GM18499 (cell line): Measurements from ENCODE around the gene CCDC34.
"Not testable (repeated sequence)": the region's sequence is repeated elsewhere in the genome, so short reads cannot be mapped to it uniquely, and the experiment has no call there.

Experiments
- ATAC-seq: cut with Tn5 transposase; IDR thresholded peaks from one replicate; pipeline ENCODE4 v1.9.1; 2021; ENCODE audit warnings: moderate number of reproducible peaks; ENCODE audit not compliant: insufficient read depth, unreplicated experiment

The CCDC34 gene

DNA sequence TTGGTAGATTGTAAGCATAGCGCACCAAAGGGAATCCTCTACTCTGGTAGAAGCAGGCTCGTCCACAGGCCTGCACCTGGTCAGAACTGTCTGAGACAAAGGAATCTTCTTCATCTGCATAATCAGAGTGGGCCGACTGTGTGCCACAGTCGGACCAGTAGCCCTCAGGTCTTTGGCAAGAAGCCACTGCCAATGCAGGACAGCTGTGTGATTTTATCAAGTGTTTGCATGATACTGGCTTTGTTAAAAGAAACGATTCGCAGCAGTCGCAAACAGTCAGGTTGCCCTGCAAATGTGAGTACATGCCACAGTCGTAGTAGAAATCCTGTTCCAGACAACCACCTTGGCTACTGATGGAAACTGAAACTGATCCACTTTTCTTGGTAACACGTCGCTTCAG is 4.9 kb upstream of the CCDC34 start:
- ATAC-seq, result no peak

DNA sequence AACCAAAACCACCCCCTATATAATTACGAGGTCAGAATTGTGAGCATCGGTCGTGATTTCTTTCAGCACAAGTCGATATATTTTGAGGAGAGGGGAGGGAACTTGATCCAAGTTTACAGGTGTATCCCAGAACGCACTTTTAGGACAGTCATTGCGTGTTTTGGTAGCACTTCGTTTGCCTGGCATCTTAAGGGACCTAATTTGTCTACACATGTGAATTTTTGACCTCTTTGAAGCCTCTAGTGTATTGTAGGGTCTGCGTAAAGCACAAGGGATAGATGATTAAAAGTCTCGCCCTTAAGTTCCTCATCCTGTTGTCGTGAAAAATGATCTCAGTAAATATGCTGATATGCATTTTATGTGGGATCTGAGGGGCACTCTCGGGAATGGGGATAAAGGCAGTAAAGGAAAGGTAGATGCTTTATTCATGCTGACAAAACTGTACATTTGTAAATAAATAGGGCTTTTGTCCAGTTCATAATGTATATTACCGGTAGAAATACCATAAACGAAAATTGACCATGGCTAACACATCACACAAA is 632 bp upstream of the CCDC34 start:
- ATAC-seq, result no peak

DNA sequence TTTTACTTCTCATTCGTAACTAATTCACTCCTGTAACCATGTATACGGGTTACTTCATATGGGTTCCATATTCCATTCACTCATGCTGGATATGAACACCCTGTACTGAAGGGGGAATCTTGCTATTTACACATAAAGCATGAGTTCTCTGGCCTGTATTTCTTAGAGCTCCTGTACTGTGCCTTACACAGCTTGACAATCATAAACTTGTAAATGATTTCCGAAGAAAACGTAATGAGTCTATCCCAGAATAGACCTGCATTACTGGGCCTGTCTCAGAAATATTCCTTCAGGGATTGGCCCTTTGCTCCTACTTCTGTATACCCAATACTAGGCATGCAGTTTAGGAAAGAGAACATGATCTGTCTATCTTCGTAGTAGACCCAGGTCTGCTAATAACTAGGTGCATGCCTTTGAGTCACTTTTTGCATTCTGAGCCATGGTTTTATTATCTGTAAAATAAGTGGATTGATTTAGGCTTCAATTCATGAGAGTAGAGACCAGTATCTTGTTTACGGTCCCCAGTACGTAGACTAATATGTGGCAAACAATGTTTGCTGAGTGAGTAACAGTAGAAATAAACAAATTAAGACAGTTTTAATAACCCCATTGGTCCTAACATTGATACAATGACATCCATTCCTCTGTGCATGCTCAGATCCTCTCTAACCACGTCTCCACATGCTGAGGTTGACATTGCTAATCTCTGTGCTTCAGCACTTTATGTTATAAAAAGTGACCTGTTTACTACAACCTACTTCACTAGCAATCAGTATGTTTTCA is 1.2 kb downstream of the CCDC34 start:
- no peak for ATAC-seq

- ATAC-seq, result no peak
These were observed 4.7 kb downstream of the CCDC34 start for GRCh38 chr11:27358296-27358695.

- ATAC-seq, result no peak
These were observed 5.8 kb downstream of the CCDC34 start for GRCh38 chr11:27357250-27357649.

GRCh38 chr11:27356624-27357222 is 6.3 kb downstream of the CCDC34 start:
- ATAC-seq, result no peak

GRCh38 chr11:27355575-27356104 is 7.4 kb downstream of the CCDC34 start:
- no peak for ATAC-seq

GRCh38 chr11:27354359-27354965 is 8.6 kb downstream of the CCDC34 start:
- no peak for ATAC-seq

DNA sequence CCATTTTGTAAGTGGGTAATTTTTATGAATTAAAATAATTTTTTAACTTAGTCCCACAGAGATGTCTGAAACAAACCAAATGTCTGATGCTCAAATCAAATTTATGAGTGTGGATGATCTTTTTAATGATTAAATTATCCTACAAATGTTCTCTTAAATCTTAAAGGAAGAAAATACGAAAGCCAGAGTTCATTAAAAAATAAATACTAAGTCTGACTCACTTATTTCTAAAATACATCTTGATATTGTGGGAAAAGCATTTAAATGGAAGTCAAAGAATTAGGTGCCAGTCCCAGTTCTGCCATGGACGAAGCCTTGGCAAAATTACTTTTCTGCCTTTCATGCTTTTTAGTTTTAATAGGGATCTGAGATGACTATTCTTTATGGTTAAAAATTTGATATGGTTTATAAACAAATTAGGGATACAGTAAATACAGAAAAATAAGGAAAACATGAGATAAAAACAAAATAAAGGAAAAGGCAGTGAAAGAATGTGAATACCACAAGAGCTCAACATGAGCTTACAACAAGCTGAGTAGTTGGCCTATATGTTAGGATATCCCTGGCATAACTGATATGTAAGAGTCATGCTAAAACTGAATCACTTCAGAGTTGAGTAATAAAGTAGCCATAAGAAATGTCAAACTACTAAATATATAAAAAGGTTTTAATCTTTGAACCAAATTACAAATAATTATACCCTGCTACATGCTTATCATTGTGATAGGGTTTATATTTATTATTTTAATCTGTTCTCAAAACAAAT is 9.2 kb downstream of the CCDC34 start:
- ATAC-seq, result no peak

GRCh38 chr11:27352781-27353180 is 10.2 kb downstream of the CCDC34 start:
- no peak for ATAC-seq

DNA sequence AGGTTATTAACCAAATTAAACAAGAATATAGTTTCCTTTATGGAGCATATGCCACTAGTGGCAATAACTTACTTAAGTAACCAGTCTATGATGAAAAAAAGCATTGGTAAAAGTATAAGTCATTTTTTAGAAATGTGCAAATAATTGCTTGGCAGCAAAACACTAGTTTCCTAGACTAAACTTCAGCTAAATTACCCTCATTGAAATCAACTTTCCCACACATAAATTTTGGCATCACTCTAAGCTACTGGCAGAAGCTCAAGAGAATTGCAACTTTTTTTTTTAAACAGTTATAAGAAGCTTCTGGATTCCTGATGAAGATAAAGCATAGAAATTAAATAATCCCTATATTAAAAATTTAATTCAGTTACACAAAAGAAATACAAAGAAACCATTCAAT is 12.5 kb downstream of the CCDC34 start:
- no peak for ATAC-seq

DNA sequence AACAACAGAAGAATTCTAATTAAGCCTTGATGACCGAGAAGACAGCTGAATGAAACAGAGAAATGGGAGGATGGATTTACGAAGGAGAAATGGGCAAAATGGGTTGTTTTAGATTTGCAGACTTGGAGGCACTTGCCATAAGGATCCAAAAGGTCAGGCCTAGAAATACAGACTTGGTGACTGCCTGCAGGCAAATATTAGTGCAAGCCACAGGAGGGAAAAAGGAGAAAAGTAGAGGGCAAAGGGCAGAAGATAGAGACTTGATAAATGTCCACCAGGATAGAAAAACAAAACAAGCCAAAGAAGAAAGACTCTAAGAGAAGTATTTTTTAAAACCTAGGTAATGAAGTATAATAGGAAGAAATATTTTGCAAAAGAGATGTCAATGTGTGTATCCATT is 13.1 kb downstream of the CCDC34 start:
- no peak for ATAC-seq

DNA sequence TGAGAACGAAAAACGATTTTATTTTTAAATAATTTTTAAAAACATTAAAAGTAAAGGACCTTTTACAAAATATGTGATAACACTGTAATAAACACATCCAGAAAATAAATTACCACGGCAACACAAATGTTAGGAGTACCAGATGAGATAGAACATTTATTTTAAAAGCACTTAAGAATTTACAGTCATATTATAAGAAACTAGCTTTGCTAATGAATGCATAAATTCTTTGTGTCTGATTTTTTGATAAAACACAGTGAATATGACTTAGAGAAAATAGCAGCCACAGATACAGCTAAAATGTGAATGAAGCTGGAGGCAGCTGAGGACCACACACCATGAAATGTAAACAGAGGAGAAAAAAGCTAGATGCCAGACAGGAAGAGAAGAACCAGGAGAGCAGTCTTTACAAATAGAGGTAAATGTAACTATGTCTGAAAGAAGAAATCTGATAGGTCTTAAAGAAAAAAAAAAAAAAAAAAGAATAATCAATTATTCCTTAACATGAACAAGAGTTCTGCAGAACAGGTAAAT is 14.6 kb downstream of the CCDC34 start:
- ATAC-seq, result no peak

- no peak for ATAC-seq
These were observed 15.4 kb downstream of the CCDC34 start for GRCh38 chr11:27347359-27348339.

DNA sequence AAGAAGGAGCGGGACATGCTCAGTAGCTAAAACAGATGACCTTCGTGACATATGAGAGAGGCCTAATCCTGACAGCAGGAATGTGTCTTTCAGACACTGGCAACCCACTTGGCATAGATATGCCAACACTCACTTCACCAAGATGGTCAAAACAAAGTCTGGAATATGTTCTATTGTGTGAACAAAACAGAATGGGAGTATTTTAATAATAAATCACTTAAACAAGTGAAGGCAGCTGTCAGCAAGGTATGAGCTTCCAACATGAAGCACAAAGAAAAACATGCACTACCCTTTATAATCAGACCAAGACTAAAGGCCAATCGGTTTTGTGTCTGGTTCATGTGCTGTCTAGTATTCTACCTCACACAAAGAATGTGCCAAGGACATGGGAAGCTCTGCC is 23.1 kb downstream of the CCDC34 start:
- no peak for ATAC-seq

GRCh38 chr11:27334764-27335163 is 28.3 kb downstream of the CCDC34 start:
- not testable (repeated sequence) for ATAC-seq

DNA sequence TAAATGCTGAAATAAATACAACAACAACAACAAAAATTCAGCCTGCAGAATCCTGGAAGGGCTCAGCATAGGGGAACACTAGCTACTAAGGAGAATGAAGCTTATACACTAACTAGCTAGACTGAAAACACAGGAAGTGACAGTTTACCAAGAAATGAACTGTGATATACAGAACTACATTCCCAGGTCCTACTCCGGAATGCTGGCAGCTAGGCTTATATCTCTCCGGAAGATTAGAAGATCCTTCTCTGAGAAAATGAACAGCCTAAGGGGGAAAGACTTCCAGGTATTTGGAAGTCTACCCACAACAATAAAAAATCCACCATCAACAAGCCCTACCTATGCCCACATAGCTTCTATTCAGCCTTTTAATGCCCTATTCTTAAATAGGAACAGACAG is 31.0 kb downstream of the CCDC34 start:
- no peak for ATAC-seq

DNA sequence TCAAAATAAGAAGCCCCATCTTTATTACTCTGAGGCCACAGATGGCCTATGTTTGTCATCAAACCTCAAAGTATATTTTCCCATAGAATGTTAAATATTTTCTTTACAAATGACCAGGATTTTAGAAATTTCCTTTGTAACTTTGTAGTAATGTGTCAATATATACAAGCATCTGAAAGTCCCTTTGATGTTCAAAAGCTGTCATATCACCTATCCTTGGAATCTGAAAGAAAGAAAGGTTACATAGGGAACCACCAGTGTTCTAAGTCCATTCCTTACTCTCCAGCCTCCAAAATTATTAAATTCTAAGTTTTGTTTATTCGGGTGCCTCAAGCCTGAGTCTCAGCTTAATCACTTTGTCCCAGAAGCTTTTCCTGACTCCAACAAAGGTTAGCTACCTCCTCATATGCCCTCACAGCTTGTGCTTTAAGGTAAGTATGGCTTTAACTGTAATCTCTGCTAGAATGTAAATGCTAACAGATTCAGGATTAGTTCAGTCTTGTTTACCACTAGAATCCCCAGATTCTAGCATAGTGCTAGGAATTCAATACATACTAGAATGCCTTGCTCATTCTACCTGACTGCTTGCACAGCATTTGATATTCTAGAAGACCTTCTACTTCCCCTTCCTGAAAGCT is 32.3 kb downstream of the CCDC34 start:
- ATAC-seq, result no peak
